Mesothelial cell of epicardium (in vitro differentiated cells): ENCODE data around the gene DRC1. TPM values are rescaled to one million over a fixed set of nuclear protein-coding genes. Genes with fewer than 3 reads are reported as not detected.

ENCODE experiments used
- DNase-seq, 2 experiments: peaks; one replicate each; pipeline ENCODE4 v3.0.0; 2021; ENCODE audit warnings: low spot score in 2 of 2; ENCODE audit not compliant: unreplicated experiment in 2 of 2
- H3K27ac Mint-ChIP-seq: 2 replicates; pipeline ENCODE4 v1.8.0; 2021; ENCODE audit warnings: mixed read lengths
- H3K27me3 Mint-ChIP-seq: 2 replicates; pipeline ENCODE4 v1.8.0; 2021; ENCODE audit warnings: low read depth, mixed read lengths
- H3K36me3 Mint-ChIP-seq: 2 replicates; pipeline ENCODE4 v1.8.0; 2021; ENCODE audit warnings: mixed read lengths
- H3K4me1 Mint-ChIP-seq: 2 replicates; pipeline ENCODE4 v1.8.0; 2021; ENCODE audit warnings: mixed read lengths
- H3K4me3 Mint-ChIP-seq: 2 replicates; pipeline ENCODE4 v1.8.0; 2021; ENCODE audit warnings: mild to moderate bottlenecking, moderate library complexity, mixed read lengths
- H3K9me3 Mint-ChIP-seq: 2 replicates; pipeline ENCODE4 v1.8.0; 2021; ENCODE audit warnings: mixed read lengths
- total RNA-seq: library from RNA; stranded (reverse); gene quantifications from 3 replicates; pipeline ENCODE4 v1.2.1, GENCODE V29; 2021
- TF ChIP-seq, protein P1 (sequence below): fragments of 200-600 bp; sonication (generic); IDR thresholded peaks from one replicate; pipeline ENCODE4 v1.5.0; 2021; ENCODE audit warnings: antibody characterized with exemption; ENCODE audit not compliant: unreplicated experiment

DRC1 gene
- total RNA-seq, 1 donor from 2014 or later = 0.22 TPM

DNA sequence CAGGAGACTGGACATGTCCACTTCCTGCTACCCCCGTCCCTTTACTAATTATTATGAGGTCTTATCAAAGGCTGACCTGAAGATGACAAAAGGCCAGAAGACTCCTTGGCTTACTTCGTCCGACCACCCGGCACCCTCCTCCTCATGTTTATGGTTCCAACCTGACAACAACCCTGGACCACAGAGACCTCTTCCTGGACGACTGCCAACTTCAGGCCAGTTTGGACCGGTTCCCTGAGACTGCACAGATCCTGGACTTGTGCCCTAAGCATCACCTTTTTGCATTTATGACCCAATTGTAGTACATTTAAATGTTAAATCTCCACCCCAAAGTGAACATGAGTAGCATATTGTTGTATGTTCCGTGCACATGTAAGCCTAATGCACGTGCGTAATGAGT lies 5.8 kb downstream of the DRC1 start:
- Mint-ChIP-seq H3K27me3 (peaks cover 3% of the 10 kb centered on the region), H3K4me1 (no peaks in the 10 kb centered on the region), H3K36me3 (no peaks in the 10 kb centered on the region), H3K4me3 (no peak overlapping the region), H3K27ac (no peak overlapping the region), H3K9me3 (no peaks in the 10 kb centered on the region)
- DNase-seq = no peak
- TF ChIP-seq, protein P1, sequence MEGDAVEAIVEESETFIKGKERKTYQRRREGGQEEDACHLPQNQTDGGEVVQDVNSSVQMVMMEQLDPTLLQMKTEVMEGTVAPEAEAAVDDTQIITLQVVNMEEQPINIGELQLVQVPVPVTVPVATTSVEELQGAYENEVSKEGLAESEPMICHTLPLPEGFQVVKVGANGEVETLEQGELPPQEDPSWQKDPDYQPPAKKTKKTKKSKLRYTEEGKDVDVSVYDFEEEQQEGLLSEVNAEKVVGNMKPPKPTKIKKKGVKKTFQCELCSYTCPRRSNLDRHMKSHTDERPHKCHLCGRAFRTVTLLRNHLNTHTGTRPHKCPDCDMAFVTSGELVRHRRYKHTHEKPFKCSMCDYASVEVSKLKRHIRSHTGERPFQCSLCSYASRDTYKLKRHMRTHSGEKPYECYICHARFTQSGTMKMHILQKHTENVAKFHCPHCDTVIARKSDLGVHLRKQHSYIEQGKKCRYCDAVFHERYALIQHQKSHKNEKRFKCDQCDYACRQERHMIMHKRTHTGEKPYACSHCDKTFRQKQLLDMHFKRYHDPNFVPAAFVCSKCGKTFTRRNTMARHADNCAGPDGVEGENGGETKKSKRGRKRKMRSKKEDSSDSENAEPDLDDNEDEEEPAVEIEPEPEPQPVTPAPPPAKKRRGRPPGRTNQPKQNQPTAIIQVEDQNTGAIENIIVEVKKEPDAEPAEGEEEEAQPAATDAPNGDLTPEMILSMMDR = no peak

DNA sequence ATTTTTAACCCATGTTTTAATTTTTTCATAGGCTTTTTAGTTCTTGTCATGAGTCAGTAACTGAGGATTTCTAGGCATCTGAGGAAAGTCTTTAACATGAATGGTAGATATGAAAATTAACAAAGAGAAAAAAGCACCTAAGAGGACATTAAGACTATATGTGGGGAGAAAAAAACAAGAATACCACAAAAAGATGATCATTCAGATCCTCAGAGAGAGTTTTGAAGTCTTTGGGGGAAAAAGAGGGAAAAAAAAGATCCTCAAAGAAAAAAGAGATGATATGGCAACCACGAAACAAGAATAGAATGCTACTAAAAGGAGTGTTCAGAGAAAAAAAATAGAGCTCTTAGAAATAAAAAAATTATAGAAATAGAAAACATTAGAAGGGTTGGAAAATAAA lies 8.1 kb downstream of the DRC1 start:
- Mint-ChIP-seq H3K27ac (no peak overlapping the region), H3K27me3 (peaks cover 3% of the 10 kb centered on the region), H3K4me1 (peaks cover 2% of the 10 kb centered on the region), H3K36me3 (no peaks in the 10 kb centered on the region), H3K4me3 (no peak overlapping the region), H3K9me3 (no peaks in the 10 kb centered on the region)
- TF ChIP-seq, protein P1 = no peak
- no peak for DNase-seq

DNA sequence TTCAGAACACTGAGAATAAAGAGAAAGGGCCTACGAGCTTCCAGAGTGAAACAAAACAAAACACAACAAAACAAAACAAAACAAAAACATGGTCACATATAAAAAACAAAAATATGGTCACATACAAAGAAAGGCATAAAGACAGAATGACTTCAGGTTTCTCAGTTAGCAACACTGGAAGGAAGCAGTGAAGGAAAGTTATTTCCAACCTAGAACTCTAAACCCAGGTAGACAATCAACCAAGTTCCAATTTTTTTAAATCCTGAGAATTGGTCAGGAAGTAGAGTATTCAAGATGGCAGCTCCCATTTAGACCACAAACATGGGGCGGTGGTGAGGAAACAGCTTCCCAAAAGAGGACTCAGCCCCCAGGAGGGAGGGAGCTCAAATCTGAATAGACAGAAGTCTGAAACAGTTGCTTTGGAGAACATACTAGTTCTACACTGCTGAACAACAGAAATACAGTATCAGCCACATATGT lies 9.1 kb downstream of the DRC1 start:
- TF ChIP-seq, protein P1 = no peak
- Mint-ChIP-seq H3K36me3 (no peaks in the 10 kb centered on the region), H3K27ac (no peak overlapping the region), H3K27me3 (peaks cover 3% of the 10 kb centered on the region), H3K4me3 (no peak overlapping the region), H3K9me3 (no peaks in the 10 kb centered on the region), H3K4me1 (peaks cover 2% of the 10 kb centered on the region)
- DNase-seq = no peak

DNA sequence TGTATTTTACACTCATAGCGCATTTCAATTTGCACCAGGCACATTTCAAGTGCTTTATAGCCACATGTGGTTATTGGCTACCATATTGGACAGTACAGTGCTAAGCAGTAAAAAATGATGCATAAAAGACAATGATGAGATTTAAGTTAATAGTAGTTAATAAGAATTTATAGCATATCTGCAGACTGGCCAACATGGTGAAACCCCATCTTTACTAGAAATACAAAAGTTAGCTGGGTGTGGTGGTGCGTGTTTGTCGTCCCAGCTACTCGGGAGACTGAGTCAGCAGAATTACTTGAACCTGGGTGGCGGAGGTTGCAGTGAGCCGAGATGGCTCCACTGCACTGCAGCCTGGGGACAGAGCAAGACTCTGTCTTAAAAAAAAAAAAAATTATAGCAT lies 9.7 kb downstream of the DRC1 start:
- no peaks in the 10 kb centered on the region for H3K36me3 Mint-ChIP-seq
- no peak overlapping the region for H3K27ac Mint-ChIP-seq
- peaks cover 3% of the 10 kb centered on the region for H3K27me3 Mint-ChIP-seq
- H3K9me3 Mint-ChIP-seq = no peaks in the 10 kb centered on the region
- H3K4me3 Mint-ChIP-seq = no peak overlapping the region
- TF ChIP-seq, protein P1 = no peak
- no peak for DNase-seq
- peaks cover 2% of the 10 kb centered on the region for H3K4me1 Mint-ChIP-seq

DNA sequence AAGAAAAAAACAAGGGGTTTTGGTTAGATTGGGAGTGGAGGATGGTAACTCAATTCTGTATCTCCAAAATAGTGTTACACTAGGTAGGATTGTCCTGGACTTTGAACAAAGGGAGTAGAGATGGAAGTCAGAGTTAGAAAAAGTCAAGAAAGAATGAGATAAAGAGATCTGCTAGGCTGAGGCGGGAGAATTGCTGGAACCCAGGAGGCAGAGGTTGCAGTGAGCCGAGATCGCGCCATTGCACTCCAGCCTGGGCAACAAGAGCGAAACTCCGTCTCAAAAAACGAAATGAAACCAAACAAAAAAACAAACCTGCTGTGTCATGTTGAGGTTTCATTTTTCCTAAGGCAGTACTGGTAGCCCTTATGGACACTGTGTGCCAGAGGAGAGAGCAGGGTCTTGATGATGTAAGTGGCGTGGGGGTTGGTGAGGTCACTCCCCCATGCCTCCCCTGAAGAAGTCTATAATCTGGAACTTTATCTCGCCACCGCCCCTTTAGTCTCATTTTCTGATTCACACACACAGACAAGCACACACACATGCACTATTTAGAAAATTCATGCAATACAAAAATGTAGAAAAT lies 10.5 kb downstream of the DRC1 start:
- TF ChIP-seq, protein P1 = no peak
- peaks cover 3% of the 10 kb centered on the region for H3K27me3 Mint-ChIP-seq
- H3K9me3 Mint-ChIP-seq = no peaks in the 10 kb centered on the region
- no peaks in the 10 kb centered on the region for H3K36me3 Mint-ChIP-seq
- no peak overlapping the region for H3K27ac Mint-ChIP-seq
- no peak overlapping the region for H3K4me3 Mint-ChIP-seq
- H3K4me1 Mint-ChIP-seq = peaks cover 2% of the 10 kb centered on the region
- no peak for DNase-seq

GRCh38 chr2:26414311-26414710 lies 12.6 kb downstream of the DRC1 start:
- no peak overlapping the region for H3K4me3 Mint-ChIP-seq
- H3K27ac Mint-ChIP-seq = no peak overlapping the region
- H3K36me3 Mint-ChIP-seq = no peaks in the 10 kb centered on the region
- no peaks in the 10 kb centered on the region for H3K27me3 Mint-ChIP-seq
- H3K9me3 Mint-ChIP-seq = no peaks in the 10 kb centered on the region
- TF ChIP-seq, protein P1 = no peak
- H3K4me1 Mint-ChIP-seq = peaks cover 2% of the 10 kb centered on the region
- DNase-seq = no peak
